ENCODE results near the gene PNMT. TPM values are rescaled to one million over a fixed set of nuclear protein-coding genes. Genes with fewer than 3 reads are reported as not detected.

Gene PNMT
- total and polyA plus RNA-seq, 4 donors, result 0.75 to 30.2 (median 1.1) TPM

DNA sequence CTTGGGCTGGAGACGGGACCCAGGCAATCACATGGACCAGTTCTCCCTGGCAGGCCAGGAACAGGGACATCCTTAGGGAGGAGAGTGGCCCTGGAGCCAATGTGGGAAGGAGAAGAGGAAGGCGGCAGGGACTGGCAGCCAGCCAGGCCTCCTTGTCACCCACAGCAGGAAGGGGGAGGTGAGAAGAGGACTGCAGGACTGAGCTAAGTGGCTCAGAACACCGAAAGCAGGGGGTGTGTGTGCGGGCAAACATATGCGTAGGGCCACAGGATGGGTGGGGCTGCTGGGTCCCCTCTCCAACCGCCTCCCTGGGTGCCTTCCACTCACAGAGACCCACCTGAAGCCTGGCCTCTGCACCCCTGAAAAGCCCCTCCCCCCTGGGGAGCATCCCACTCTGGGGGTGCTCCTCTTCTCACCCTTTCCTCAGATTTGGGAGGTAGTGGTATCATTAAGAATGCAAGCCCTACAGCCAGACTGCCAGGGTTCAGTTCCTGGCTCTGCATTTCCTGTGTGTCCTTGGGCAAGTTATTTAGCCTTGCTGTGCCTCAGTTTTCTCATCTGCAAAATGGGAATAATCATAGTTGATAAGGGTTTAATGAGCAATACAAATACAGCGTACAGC is 8.1 kb downstream of the PNMT start:
- DNase-seq, result peak; percentile 84 to 90
- 17 to 19% methylated on average over 6 to 7 of the region's 7 CpGs for WGBS, 2 donors

DNA sequence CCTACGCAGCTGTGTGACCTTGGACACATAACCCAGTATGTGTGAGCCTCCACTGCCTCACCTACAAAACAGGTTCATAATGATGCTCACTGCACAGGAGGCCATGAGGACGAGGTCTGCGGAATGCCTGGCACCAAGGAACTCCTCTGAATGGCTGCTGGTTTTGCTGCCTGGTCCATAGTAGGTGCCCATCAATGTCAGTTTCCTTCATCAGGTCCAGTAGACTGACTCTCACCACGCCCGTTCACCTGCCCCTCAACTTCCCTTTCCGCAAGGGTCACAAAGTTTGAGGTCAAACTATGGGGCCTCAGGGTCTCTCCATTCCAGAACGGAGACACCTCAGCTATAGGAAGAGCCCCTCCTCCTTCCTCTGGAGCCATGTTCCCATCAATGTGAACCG is 8.8 kb downstream of the PNMT start:
- no peak overlapping the region for H3K4me3 ChIP-seq (ENCODE audit: low read length in 2 of 2)
- intact Hi-C loops (cut with DNase I), result loop anchor here in 1 of 2 donors (5.0 kb wide), 1 partner anchor 55 kb away; the partner anchor contains the start of gene MIEN1
- H3K4me1 ChIP-seq (ENCODE audit: control insufficient read depth in 1 of 2, insufficient read depth in 2 of 2, low read length in 2 of 2), result peaks cover 0 to 3% of the 10 kb centered on the region in 2 donors
- peak overlapping the region in 1 of 2 donors; percentile 77 for H3K27ac ChIP-seq (ENCODE audit: low read depth in 1 of 2, low read length in 2 of 2)
- WGBS, 2 donors, result 43 to 45% methylated on average over 8 of the region's 8 CpGs
- ATAC-seq (ENCODE audit: low FRiP score) (no peak), DNase-seq (no peak)
- H3K36me3 ChIP-seq (ENCODE audit: control insufficient read depth in 1 of 2, insufficient read depth in 2 of 2, low read length in 1 of 2), result no peaks in the 10 kb centered on the region
- no peaks in the 10 kb centered on the region for H3K9me3 ChIP-seq (ENCODE audit: control insufficient read depth, low read length)
- no peaks in the 10 kb centered on the region for H3K27me3 ChIP-seq (ENCODE audit: control insufficient read depth in 1 of 2, insufficient read depth in 2 of 2, low read length in 1 of 2)

More for the DNA sequence above, 8.1 kb downstream of the PNMT start:
- peaks cover 0 to 3% of the 10 kb centered on the region in 2 donors for H3K4me1 ChIP-seq (ENCODE audit: control insufficient read depth in 1 of 2, insufficient read depth in 2 of 2, low read length in 2 of 2)
- ATAC-seq (ENCODE audit: low FRiP score), result peak; percentile 33
- no peaks in the 10 kb centered on the region for H3K27me3 ChIP-seq (ENCODE audit: control insufficient read depth in 1 of 2, insufficient read depth in 2 of 2, low read length in 1 of 2)
- no peak overlapping the region for H3K4me3 ChIP-seq (ENCODE audit: low read length in 2 of 2)
- H3K9me3 ChIP-seq (ENCODE audit: control insufficient read depth, low read length), result no peaks in the 10 kb centered on the region
- H3K36me3 ChIP-seq (ENCODE audit: control insufficient read depth in 1 of 2, insufficient read depth in 2 of 2, low read length in 1 of 2), result no peaks in the 10 kb centered on the region
- intact Hi-C loops (cut with DNase I), result loop anchor here in 1 of 2 donors (5.0 kb wide), 1 partner anchor 56 kb away; the partner anchor contains the start of gene MIEN1
- H3K27ac ChIP-seq (ENCODE audit: low read depth in 1 of 2, low read length in 2 of 2), result peak overlapping the region in 1 of 2 donors; percentile 77

DNA sequence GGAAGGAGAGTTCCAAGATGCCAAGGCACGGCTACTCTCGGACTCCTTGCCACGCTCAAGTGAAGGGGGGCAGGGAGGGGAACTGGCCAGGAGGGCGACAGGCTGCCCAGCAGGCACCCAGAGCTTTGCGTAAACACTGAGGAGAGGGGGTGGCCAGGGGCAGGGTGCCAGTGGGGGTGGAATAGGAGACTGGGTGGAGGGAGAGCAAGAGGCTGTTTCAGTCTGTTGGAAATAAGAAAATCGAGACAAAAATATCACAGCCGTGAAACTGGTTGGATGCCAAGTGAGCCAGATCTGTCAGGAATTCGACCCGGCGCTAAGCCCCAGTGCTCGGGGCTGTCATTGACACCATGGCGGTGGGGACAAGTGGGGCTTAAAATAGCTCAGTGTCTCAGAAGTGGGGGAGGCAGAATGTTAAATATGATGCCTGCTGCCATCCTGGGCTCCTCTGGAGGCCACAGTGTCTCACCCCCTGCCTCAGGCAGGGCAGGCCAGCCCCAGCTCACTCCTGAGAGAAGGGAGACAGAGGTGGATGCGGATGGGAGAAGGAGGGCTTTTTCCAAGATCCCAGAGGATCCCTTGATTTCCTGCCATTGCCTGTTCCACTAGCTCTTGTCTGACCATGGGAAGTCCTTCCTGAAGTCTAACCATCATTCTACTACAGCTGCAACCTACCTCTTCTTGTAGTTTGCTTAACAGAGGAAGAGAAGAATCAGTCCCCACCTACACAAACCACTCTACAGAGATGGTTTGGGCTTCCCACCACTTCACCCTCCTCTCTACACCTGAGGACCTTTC is 9.5 kb downstream of the PNMT start:
- no peaks in the 10 kb centered on the region for H3K36me3 ChIP-seq (ENCODE audit: control insufficient read depth in 1 of 2, insufficient read depth in 2 of 2, low read length in 1 of 2)
- peaks cover 0 to 3% of the 10 kb centered on the region in 2 donors for H3K4me1 ChIP-seq (ENCODE audit: control insufficient read depth in 1 of 2, insufficient read depth in 2 of 2, low read length in 2 of 2)
- H3K27me3 ChIP-seq (ENCODE audit: control insufficient read depth in 1 of 2, insufficient read depth in 2 of 2, low read length in 1 of 2), result no peaks in the 10 kb centered on the region
- 2 to 9% methylated on average over 13 of the region's 13 CpGs for WGBS, 2 donors
- ATAC-seq (ENCODE audit: low FRiP score), result peak; percentile 79
- intact Hi-C loops (cut with DNase I), result loop anchor here in 1 of 2 donors (5.0 kb wide), 1 partner anchor 55 kb away; the partner anchor contains the start of gene MIEN1
- peak; percentile 89 to 94 for DNase-seq
- H3K9me3 ChIP-seq (ENCODE audit: control insufficient read depth, low read length), result no peaks in the 10 kb centered on the region
- peak overlapping the region; percentile 50 to 85 for H3K27ac ChIP-seq (ENCODE audit: low read depth in 1 of 2, low read length in 2 of 2)
- H3K4me3 ChIP-seq (ENCODE audit: low read length in 2 of 2), result no peak overlapping the region

GRCh38 chr17:39678340-39679116 is 10.3 kb downstream of the PNMT start:
- whole genome bisulfite sequencing, 2 donors, result 68 to 75% methylated on average over 13 of the region's 13 CpGs
- Histone ChIP-seq H3K27ac (ENCODE audit: low read depth in 1 of 2, low read length in 2 of 2) (peak overlapping the region; percentile 50 to 85), H3K4me1 (ENCODE audit: control insufficient read depth in 1 of 2, insufficient read depth in 2 of 2, low read length in 2 of 2) (peaks cover 0 to 3% of the 10 kb centered on the region in 2 donors), H3K4me3 (ENCODE audit: low read length in 2 of 2) (no peak overlapping the region), H3K9me3 (ENCODE audit: control insufficient read depth, low read length) (no peaks in the 10 kb centered on the region), H3K36me3 (ENCODE audit: control insufficient read depth in 1 of 2, insufficient read depth in 2 of 2, low read length in 1 of 2) (no peaks in the 10 kb centered on the region), H3K27me3 (ENCODE audit: control insufficient read depth in 1 of 2, insufficient read depth in 2 of 2, low read length in 1 of 2) (no peaks in the 10 kb centered on the region)
- intact Hi-C loops (cut with DNase I), result loop anchor here in 1 of 2 donors (5.0 kb wide), 1 partner anchor 54 kb away; the partner anchor contains the start of gene MIEN1
- ATAC-seq (ENCODE audit: low FRiP score), result no peak
- DNase-seq, result no peak

DNA sequence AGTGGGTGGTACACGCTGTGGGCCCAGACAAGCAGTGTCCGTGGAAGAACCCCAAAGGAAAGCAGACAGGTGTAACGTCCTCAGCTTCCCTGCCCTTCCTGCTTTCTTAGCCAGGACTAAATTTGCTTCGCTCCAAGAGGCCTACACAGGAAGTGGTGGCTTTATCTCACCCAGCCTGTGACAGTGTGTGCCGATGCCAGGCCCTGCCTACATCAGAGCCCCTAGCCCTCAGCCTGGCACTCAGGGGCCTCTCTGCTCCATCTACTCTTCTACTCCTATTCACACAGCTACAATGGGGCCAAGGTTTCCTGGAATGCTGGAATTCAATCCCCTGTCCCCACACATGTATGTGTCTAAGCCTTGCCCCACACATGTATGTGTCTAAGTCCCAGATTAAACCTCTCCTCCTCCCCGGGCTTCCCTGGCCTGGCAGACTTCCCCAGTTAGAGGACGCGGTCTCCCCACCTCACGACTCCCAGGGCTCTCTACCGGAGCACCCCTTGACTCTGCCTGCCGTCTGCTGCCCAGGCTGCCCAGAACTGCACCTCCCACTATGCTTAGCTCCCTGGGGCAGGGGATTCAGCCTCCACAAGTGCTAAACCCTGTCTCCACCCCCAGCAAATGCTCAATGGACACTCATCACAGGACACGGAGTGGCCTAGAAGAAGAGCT is 11.4 kb downstream of the PNMT start:
- DNase-seq (no peak), ATAC-seq (ENCODE audit: low FRiP score) (no peak)
- H3K36me3 ChIP-seq (ENCODE audit: control insufficient read depth in 1 of 2, insufficient read depth in 2 of 2, low read length in 1 of 2), result no peaks in the 10 kb centered on the region
- H3K9me3 ChIP-seq (ENCODE audit: control insufficient read depth, low read length), result no peaks in the 10 kb centered on the region
- WGBS, 2 donors, result 41 to 45% methylated on average over 12 of the region's 12 CpGs
- intact Hi-C loops (cut with DNase I), result loop anchor here in 1 of 2 donors (5.0 kb wide), 1 partner anchor 53 kb away; the partner anchor contains the start of gene MIEN1
- peak overlapping the region in 1 of 2 donors; percentile 72 for H3K27ac ChIP-seq (ENCODE audit: low read depth in 1 of 2, low read length in 2 of 2)
- H3K4me1 ChIP-seq (ENCODE audit: control insufficient read depth in 1 of 2, insufficient read depth in 2 of 2, low read length in 2 of 2), result peaks cover 0 to 3% of the 10 kb centered on the region in 2 donors
- no peaks in the 10 kb centered on the region for H3K27me3 ChIP-seq (ENCODE audit: control insufficient read depth in 1 of 2, insufficient read depth in 2 of 2, low read length in 1 of 2)
- H3K4me3 ChIP-seq (ENCODE audit: low read length in 2 of 2), result no peak overlapping the region

DNA sequence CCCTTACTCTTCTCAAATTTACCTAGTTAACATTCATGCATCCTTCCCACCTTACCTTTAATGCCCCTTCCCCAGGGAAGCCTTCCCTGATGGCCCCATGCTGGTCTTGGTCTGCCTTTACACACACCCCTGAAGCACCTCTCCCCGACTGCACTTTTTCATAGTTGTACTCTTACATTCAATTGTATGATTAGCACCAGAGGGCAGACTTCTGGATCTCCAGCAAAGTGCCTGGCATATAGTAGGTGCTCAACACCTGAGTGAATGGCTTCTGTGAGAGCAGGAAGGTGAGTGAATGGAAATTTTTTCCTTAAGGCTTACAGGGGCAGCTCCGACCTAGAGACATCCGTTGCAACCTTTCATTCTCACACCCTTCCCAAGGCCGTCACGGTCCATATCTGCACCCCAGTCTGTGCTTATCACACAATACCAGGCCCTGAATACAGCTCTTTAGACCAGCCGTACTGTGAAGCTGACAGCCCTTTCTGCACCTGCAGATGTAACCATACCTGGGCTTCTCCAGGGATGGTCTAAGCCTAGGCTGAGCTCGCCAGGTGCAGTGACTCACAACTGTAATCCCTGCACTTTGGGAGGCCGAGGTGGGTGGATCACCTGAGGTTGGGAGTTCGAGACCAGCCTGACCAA is 15.2 kb downstream of the PNMT start:
- H3K9me3 ChIP-seq (ENCODE audit: control insufficient read depth, low read length), result no peaks in the 10 kb centered on the region
- WGBS, 2 donors, result 89 to 93% methylated on average over 9 of the region's 9 CpGs
- intact Hi-C loops (cut with DNase I), result no loop called here
- ATAC-seq (ENCODE audit: low FRiP score) (no peak), DNase-seq (no peak)
- H3K4me1 ChIP-seq (ENCODE audit: control insufficient read depth in 1 of 2, insufficient read depth in 2 of 2, low read length in 2 of 2), result no peaks in the 10 kb centered on the region
- H3K4me3 ChIP-seq (ENCODE audit: low read length in 2 of 2), result no peak overlapping the region
- H3K36me3 ChIP-seq (ENCODE audit: control insufficient read depth in 1 of 2, insufficient read depth in 2 of 2, low read length in 1 of 2), result no peaks in the 10 kb centered on the region
- H3K27me3 ChIP-seq (ENCODE audit: control insufficient read depth in 1 of 2, insufficient read depth in 2 of 2, low read length in 1 of 2), result no peaks in the 10 kb centered on the region
- no peak overlapping the region for H3K27ac ChIP-seq (ENCODE audit: low read depth in 1 of 2, low read length in 2 of 2)

GRCh38 chr17:39684369-39685192 is 16.3 kb downstream of the PNMT start:
- ATAC-seq (ENCODE audit: low FRiP score), result no peak
- intact Hi-C loops (cut with DNase I), result no loop called here
- Histone ChIP-seq H3K27me3 (ENCODE audit: control insufficient read depth in 1 of 2, insufficient read depth in 2 of 2, low read length in 1 of 2) (no peaks in the 10 kb centered on the region), H3K4me3 (ENCODE audit: low read length in 2 of 2) (no peak overlapping the region), H3K36me3 (ENCODE audit: control insufficient read depth in 1 of 2, insufficient read depth in 2 of 2, low read length in 1 of 2) (no peaks in the 10 kb centered on the region), H3K4me1 (ENCODE audit: control insufficient read depth in 1 of 2, insufficient read depth in 2 of 2, low read length in 2 of 2) (peaks cover 0 to 1% of the 10 kb centered on the region in 2 donors), H3K27ac (ENCODE audit: low read depth in 1 of 2, low read length in 2 of 2) (no peak overlapping the region), H3K9me3 (ENCODE audit: control insufficient read depth, low read length) (no peaks in the 10 kb centered on the region)
- DNase-seq, result no peak
- 91 to 92% methylated on average over 12 of the region's 12 CpGs for WGBS, 2 donors

Measured in aorta (tissue), 5 donors.